NCI-H2196 treated with DMSO at 0.1 percent for 48 hours (cell line): ENCODE measurements around the gene TYW1B.
"Not testable (repeated sequence)": the region's sequence is repeated elsewhere in the genome, so short reads cannot be mapped to it uniquely, and the experiment has no call there.

Experiments used
- DNase-seq: peaks from one replicate; lab custom pipeline; 2025; ENCODE audit not compliant: unreplicated experiment; lab: John Stamatoyannopoulos, UW

The TYW1B gene

DNA sequence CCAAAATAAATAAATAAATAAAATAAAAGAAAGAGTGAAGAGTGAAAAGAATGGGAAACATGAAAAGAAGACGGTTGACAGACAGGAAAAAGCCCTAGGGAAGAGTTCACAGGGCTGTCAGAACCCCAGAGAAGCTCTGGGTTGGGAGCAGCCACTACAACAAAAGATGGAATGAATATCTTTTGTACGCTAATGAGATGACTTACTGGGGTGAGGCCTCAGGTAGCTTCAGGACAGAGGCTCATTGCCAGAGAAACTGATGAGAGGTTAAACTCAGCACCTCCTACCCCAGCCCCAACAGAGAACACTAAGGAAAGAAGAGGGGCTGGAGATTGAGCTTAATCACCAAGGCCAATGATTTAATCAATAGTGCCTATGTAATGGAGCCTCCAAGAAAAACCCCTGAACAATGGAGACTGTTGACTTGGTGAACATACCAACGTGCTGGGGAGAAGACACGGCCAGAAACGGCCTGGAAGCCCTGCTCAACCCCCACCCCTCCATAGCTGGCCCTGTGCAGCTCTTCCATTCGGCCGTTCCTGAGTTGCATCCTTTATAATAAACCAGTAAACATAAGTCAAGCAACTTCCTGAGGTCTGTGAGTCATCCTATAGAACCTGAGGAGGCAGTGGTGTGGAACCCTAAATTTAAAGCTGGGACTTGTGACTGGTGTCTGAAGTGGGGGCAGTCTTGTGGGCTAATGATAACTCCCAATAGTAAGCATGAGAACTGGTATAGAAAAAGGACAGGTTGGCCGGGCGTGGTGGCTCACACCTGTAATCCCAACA lies 11.4 kb downstream of the TYW1B start:
- not testable (repeated sequence) for DNase-seq

DNA sequence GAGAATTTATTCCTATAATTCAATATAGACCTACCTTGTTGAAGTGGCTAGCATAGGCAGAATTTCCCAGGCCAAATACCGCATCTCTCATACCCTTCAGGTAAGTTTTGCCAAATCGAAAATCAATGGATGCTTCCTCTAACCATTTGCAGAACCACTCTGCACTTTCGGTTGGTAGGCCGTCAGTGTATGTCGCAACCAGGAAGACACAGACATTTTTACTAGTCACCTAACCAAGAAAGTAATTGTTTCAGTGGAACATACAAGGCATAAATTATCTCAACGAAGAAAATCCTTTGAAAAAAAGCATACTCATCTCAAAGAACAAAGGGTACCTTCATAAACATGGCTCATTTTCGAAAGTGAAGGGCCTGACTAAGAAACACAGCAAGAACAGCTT lies 17.6 kb downstream of the TYW1B start:
- DNase-seq, result not testable (repeated sequence)

DNA sequence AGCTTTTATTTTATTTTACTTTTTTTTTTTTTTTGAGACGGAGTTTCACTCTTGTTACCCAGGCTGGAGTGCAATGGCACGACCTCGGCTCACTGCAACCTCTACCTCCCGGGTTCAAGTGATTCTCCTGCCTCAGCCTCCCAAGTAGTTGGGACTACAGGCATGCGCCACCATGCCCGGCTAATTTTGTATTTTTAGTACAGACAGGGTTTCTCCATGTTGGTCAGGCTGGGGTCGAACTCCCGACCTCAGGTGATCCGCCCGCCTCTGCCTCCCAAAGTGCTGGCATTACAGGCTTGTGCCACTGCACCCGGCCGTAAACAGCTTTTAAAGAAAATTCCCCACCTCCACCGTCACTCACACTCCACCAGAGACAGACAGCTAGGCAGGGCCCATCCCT lies 19.5 kb downstream of the TYW1B start:
- not testable (repeated sequence) for DNase-seq

DNA sequence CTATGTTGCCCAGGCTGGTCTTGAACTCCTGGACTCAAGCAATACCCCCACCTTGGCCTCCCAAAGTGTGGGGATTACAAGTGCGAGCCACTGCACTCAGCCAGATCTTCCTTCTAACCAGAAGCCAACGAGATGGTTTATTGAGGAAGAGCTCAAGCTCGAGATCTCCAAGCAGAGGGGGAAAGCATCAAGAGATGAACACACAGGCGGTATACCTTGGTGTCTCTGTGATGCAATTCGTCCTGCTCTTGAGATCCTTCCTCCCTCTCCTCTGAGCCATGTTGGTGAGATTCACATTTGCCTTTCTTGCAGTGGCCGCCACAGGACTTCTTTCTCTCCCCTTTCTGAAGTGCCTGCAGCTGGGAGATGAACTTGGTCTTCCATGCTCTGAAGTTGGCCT lies 21.1 kb downstream of the TYW1B start:
- DNase-seq, result not testable (repeated sequence)

DNA sequence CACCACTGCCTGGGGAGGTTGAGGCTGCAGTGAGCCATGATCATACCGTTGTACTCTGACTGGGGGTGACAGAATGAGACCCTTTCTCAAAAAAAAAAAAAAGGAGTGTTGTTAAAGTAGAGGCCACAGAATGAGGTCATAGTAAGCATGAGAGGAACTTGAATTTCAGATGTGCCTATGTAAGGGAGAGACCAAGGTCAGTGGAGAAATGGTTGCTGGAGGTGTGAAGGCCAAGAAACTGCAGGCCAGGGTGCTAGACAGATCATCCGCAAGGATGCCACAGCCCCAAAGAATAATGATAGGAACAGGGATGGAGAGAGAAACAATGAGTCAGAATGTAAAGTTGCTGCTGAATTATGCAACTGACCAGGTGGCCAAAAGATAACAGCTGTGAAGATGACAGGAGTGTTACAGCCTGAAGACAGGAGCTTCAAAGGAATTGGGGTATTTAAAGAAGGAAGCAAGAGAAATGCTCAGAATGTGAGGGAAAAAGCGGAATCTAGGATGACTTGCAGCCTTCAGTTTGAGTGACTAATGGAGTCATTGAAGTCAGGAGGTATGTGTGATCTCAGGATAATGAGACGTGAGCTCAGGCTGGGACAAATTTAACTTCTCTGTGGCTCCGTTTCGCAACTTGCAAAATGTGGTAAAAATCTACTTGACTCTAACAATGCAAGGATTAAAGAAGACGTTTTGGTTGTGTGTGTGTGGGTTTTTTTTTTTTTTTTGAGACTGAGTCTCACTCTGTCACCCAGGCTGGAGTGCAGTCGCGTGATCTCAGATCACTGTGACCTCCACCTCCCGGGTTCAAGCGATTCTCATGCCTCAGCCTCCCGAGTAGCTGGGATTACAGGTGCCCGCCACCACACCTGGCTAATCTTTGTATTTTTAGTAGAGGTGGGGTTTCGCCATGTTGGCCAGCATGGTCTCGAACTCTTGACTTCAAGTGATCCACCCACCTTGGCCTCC lies 22.2 kb downstream of the TYW1B start:
- DNase-seq, result no peak

DNA sequence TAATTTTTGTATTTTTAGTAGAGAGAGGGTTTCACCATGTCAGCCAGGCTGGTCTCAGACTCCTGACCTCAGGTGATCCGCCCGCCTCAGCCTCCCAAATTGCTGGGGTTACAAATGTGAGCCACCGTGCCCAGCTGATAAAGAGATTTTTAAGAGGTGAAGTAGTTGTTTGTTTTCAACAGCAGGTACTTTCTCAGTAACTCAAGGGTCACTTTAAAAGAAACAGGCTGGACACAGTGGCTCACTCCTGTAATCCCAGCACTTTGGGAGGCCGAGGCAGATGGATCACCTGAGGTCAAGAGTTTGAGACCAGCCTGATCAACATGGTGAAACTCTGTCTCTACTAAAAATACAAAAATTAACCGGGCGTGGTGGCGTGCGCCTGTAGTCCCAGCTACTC lies 24.2 kb downstream of the TYW1B start:
- DNase-seq, result not testable (repeated sequence)

DNA sequence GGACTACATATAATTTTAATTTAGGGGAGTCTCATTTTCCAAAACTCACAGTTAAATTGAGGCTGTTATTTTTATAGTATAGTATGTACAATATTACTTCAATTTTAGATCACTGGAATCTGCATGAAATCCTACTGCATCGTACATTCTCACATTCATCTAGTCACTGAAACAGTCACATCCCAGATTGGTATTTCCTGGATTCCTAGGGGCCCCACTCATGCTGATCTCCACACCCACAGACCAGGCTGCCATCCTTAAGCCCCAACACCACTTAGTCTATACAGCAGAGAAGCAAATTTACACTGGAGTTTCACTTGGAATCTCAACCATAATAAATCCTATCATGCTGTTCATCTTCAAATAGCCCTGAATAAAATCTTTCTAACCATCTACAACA lies 26.4 kb downstream of the TYW1B start:
- not testable (repeated sequence) for DNase-seq

DNA sequence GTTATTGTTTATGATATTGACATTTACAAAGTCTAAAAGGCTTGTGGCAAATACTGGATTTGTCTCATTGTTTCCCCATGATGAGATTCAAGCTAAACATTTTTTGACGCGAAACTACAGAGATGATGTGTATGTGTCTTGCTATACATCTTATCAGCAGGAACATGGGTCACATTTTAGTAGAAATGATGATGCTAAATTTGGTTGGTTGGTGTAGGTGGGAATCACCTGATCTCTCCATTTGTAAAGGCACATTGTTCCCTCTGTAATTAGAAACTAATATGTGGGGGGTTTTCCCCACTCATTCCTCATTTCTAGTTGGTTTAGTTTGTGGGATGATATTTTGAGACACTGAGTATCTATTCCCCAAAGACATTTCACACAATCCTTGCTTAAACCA lies 32.6 kb downstream of the TYW1B start:
- not testable (repeated sequence) for DNase-seq

DNA sequence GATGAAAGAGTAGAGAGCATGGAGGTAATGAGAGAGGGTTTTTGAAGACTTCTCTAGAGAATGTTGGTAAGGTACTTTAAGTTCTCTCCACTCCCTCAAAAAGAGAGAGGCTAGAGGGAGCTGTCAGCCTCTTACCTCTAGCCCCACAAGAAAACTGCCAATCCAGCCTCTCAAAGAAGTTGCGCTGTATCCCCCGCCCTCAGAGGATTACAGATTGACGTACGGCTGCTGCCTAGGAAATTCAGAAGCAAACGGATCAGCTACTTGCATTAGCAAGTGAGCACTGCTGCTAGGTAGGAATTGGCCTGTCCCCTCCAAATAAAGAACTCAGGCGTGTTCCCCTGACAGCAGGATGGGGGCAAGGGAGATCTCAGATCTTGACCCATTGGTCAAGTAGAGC lies 34.2 kb downstream of the TYW1B start:
- no peak for DNase-seq

DNA sequence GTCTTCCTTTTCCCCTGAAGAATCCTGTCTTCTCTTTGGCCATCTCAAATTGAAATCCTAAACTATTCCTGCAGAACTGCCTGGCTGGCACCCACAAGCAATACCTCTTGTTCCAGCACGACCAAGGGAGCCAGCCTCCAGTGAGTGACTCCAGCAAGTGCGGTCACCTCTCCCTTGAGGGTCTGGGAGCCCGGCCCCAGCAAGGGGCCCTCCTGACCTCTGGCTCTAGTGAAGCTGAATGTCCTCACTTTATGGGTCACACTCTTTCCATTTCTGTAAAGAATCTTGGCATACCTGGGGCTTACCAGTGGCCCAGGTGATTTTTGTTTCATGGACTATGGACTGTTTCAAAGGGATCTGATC lies 37.3 kb downstream of the TYW1B start:
- DNase-seq, result not testable (repeated sequence)

DNA sequence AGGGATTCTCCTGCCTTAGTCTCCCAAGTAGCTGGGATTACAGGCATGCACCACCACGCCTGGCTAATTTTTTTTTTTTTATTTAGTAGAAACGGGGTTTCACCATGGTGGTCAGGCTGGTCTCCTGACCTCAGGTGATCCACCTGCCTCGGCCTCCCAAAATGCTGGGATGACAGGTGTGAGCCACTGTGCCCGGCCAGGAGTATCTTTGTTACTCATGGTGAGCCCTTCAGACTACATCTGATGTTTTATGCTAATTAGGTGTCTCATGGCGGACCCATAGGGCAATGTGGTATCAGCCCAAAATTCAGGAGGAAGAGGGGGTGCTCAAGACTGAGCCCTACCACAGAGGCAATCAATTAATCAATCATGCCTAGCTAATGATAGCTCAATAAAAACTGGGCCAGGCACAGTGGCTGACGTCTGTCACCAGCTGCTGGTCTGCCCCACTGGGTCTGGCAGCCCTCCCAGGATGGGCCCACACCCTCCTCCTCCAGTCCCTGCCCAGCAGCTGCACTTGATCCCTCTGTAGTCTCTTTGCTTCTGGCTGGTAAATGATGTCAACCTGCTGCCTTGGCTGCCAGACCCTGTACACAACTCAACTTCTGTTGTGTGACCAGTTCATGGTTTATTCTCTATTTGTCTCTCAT lies 37.8 kb downstream of the TYW1B start:
- not testable (repeated sequence) for DNase-seq

DNA sequence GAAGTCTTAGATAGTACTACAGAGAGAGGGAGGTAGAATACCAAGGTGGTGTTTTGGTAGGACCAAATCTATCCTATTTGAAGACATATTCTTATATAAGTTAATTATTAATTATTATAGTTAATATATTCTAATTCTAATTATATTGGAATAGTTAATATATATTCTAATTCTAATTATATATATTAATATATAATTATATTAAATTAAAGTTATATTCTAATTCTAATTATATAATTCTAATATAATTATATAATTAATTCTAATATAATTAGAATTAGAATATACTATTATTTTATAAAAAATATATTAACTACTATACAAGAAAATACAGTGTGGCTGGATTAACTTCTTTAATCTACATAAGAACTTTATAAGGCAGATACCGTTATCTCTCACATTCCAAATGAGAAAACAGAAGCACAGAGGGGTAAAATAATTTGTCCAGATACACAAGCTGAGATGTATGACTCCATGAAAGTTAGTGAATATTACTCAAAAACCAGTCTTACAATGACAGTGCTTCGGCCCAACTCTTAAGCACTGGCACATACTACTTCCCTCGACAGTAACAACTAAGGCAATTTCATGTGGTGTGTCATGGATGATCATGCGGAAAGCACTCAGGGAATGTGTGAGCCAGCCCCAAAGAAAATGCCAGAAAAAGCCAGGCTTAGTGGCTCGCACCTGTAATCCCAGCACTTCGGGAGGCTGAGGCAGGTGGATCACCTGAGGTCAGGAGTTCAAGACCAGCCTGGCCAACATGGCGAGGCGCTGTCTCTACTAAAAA lies 42.6 kb downstream of the TYW1B start:
- no peak for DNase-seq

DNA sequence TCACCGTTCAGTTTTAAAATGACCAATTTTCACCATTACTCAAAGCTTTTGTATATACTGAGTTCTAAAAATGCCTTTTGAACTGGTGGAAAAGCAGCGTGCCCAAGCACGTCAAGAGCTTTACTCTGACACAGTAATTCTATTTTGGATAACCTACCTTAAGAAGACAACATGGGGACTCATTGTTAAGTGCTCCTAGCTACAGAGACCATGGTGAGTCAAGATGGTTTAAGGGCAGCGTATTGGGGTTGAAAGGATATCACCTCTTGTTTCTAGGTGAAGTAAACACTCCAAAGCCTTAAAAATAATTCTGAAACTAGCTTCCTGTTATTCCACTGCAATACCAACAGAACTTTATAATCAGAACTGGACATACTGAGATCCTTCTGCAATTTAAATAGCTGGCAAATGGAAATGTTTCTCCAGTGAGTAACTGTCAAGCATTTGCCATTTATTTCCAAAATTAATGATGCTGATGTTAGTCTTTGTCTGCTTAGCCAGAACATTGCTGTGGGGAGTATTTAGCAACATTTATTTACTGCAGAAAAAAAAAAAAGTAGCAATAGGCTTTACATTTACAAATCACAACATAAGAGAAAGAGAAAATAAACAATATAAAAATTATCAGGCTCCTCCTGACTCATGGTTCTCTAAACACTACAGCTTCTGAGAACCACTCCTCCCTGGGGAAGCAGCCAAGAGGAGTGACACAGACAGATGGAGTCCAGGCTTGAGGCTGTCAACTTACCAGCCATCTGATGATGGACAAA lies 44.2 kb downstream of the TYW1B start:
- not testable (repeated sequence) for DNase-seq

DNA sequence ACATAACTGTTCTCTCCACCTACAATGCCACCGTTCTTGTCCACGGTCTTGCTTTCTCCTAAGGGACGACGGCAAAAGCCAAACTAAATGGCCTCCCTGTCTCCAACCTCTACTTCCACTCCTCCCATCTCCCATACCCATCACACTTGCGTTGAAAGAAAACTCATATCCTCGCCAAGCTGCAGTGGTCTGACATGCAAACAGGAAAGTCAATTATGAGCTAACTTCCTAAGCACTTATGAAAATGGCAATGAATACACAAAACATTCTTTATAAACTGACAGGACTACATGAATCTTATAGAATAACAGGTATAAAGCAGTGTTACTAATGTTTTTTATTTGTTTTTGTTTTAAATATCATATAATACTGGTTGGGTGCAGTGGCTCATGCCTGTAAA lies 46.4 kb downstream of the TYW1B start:
- no peak for DNase-seq

DNA sequence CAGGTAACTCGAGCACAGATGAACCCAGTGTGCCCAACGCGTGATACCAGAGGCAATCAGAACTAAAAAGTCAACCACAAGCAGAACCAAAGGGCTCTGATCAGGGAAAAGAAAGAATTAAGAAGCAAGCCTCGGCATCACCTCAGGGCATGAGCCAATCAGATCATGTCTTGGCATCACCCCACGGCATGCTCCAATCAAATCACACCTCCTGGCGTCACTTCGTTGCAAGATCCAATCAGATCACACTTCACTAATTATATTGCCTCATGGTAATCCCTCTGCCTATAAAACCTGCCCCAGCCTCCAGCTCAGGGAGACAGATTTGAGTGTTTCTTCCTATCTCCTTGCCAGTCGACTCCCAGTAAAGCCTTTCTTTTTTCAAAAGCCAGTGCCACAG lies 46.8 kb downstream of the TYW1B start:
- DNase-seq, result no peak

DNA sequence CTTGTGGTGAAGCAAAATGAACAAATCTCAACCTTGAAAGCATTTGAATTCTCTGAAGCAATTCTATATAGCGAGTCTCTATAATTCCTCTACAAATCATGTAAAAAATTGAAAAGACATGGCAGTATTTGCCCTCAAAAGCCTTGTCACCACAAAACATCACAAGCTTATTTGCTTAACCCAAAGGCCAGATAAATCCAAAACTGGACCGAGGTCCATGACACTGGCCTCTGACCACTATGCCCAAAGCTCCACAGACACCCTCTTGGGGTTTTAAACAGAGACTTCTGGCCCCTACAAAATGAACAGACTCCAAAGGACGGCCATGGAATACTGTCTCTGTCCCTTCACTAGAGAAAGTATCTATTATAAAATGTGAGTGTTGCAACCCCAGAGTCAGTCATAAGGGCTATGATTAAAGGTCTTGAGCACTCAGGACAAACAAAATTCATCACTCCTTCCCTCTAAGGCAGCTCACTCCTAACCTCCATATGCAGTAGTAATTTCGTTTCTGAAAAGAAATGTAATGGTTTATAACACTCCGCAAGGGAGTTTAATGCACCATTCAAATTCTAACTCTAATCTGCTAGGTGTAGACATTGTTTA lies 47.6 kb downstream of the TYW1B start:
- DNase-seq, result not testable (repeated sequence)

DNA sequence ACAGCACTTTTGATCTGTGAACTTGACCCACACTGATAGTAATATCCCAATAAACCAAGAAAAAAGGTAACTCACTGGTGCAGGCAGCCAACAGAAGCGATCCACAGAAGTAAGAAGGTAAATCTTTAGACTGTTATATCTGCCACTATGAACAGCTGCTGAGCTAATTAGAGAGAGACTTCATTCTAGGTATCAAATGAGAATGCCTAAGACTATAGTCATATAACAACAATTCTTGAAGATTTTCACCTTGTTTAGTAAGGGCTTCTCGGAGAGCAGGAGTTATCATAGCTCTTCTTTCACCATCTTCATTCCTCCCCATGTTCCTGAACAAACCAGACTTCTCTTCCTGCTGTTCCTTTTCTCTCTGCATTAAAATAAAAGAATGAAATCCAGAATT lies 50.8 kb downstream of the TYW1B start:
- not testable (repeated sequence) for DNase-seq

DNA sequence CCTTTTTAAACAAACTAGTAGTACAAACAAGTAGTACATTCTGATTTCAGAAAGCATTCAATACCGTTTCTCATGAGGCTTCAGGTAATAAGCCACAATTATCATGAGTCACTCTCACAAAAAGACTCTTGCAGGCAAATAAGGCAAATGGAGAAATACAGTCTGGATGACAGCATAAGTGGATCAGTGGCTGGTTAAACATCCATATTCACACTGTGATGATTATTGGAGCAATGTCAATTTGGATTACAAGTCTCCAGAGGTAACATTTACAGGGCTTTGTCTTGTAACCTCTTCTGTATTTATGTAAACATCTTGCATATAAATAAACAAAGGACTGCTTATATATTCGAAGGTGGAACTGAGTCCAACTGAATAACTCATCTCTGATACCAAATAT lies 55.4 kb downstream of the TYW1B start:
- not testable (repeated sequence) for DNase-seq

DNA sequence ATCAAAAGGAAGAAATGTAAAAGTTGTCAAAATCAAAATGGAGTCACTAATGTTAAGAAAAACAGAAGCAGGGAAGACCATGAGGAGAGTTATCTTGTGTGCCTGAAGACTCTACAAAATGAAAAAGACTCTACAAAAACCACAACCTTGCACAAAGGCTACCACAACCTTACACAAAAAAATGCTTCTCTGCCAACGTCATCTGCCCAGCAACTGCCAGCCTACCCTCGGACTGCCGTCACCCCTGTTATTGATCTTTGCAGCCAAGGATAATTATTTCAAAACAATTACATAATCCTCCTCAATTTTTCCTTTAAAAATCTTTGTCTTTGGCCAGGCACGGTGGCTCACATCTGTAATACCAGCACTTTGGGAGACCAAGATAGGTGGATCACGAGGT lies 61.0 kb downstream of the TYW1B start:
- DNase-seq, result not testable (repeated sequence)

DNA sequence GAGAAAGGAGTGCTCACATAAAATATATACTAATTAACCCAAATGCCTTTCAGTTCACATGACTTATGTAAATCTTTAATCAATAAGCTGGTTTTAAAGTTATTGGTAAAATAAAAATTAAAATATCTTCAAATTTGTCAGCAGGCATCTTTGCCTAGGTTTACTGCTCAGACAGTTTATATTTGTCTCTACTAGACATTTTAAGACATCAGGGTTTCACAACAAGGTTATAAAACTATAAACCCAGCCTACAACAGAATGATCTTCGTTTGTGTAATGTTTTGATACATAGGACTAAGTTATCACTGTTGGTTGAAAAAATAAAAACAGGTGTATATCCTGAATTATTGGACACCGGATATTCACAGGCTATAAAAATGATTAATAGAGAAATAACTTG lies 67.4 kb downstream of the TYW1B start:
- DNase-seq, result no peak
